ENCODE measurements around the gene ARL15.
"Not testable (repeated sequence)": the region's sequence is repeated elsewhere in the genome, so short reads cannot be mapped to it uniquely, and the experiment has no call there.

ARL15 gene

DNA sequence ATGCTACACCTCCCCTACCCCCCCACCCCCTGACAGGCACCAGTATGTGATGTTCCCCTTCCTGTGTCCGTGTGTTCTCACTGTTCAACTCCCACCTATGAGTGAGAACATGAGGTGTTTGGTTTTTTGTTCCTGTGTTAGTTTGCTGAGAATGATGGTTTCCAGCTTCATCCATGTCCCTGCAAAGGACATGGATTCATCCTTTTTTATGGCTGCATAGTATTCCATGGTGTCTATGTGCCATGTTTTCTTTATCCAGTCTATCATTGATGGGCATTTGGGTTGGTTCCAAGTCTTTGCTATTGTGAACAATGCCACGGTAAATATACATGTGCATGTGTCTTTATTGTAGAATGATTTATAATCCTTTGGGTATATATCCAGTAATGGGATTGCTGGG, 328.1 kb downstream of the ARL15 start:
- DNase-seq (ENCODE audit: low spot score) = not testable (repeated sequence)

DNA sequence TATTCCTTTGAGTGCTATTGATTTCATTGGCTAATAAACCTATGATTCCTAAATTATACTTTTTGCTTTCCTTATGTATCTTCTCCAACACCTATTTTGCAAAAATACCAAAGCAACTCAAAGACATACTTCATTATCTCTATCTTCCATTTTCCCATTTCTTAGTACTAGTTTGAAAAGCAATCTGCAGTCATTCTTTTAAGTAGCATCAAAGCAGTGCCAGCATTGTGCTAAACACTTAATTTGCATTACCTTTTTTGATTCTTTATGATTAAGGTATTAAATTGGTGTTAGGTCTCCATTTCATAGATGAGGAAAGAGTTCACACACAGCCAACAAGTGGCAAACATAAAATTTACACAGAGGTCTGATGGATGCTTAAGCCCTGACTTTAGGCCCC, 330.3 kb downstream of the ARL15 start:
- no peak for DNase-seq (ENCODE audit: low spot score)

DNA sequence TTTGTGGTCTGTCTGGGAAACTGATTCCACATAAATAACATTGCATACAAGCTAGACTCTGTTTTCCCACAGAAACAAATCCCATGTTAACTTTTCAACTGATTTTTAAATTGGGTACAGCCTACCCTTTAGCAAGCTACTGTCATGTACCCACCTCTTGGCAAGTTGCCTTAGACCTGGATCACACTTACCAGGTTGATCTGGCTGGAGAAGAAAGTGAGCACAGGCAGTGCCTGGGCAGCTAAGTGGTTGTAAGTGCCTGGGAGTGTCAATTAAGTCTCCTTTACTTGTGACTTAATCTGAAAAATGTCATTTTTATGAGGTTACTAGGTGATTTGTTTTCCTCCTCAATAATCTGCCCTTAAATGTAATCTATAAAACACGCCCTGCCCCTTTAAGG, 336.4 kb downstream of the ARL15 start:
- no peak for DNase-seq (ENCODE audit: low spot score)

DNA sequence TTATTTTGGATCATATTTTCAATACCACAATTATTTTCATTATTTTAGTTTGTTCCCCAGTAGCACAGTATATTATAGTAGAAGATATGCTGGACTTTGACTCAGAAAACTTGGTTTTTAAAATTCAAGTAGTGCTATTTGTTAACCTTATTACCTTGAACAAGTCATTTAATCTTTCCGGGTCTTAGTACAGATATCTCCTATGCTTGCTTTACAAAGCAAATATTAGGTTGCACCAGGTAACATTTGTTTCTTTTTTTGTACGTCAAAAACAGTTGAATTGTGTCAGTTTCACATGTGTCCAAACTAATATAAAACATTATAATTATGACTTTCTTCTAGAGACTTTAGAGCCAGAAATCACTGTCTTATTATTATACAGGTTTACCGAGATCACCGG, 338.1 kb downstream of the ARL15 start:
- no peak for DNase-seq (ENCODE audit: low spot score)

DNA sequence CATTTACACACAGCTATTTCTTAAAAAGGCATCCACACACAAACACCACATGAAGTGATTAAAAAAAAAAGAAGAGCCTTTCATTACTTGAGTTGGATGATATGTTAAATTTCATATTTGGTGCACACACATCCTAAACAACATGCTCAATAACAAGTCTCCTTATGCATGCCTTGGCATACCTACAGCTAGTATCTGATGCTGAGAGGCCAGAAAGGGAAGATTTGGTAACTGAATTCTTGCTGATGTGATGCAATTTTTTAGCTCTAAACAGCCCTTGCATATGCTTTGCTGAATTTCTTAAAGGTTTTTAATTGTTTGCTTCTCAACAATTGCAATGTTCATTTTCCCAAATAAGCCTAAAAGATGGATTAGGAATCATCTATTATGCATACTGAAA, 338.8 kb downstream of the ARL15 start:
- no peak for DNase-seq (ENCODE audit: low spot score)

DNA sequence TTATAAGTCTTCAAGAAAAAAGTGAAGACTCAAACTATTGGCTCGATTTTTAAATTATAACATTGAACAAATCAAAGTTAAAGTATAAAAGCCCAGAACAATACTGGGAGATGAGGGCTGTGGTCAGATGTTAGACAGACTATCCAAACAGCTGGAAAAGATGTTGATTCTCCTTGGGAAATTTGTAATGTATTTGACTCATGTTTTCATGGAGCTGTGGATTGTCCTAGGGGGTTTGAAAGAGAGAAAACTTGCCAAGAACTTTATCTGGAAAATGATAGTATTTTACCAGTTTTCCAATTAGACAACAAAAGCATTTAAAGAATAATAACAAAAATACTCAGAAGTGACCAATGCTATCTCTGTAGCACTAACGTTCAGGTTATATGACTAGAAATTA, 339.2 kb downstream of the ARL15 start:
- DNase-seq (ENCODE audit: low spot score) = no peak

DNA sequence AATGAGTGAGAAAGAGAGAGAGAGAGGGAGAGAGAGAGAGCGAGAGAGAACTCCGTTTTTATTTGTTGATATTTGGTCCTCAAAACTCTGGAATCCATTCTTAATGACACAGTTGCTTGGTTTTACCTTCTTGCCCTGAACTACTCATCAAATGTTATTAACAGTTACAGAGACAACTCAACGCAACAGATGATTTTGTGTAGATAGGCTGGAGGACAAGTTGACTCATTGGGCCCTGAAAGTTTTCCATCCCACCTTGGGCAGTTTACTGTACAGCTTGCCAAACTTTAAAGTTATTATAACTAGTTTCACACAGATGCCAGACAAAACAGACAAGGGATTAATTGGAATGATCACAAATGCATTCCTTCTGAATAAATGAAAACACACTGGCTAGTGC, 339.9 kb downstream of the ARL15 start:
- DNase-seq (ENCODE audit: low spot score) = no peak

DNA sequence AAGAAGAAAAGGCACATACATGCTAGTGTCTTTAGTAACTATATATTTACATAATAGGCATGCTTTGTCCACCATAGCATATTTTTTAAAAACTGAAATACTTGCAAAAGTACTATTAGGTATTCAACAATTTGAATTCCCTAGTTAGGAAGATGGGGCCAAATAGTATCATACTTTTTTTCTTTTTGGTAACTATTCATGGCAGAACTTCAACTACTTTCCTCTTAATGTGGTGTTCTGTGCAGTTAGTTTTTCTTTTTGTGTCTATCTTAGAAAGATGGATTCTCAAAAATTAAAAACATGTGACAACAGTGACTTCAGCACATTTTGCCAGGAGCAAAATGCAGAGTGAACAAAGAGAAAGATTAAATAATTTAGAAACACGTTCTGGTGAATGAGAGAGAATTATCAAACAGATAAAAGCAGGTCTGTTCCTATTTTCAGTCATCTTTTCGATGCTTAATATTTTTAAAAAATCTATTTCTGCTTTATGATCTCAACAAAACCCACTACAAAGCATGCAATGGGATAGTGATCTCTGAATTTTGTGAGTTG, 341.1 kb downstream of the ARL15 start:
- DNase-seq (ENCODE audit: low spot score) = no peak

DNA sequence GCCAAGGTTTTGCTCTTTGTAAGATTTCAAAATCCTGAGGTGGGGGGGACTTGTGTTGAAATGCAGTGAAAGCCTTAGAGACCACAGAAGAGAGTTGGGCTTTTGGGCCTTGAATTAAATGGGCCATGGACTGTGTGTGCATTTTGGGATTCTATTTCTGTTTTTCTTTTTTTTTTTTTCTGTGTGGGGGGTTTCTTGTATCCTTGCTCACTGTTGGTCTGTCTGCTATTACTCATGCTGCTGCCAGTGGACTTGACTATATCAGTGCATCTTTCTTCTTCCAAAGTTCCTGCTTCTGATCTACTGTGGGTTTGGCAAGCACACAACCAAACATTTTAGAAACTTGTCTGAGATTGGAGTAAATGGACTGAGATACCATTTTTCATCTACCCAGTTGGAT, 344.9 kb downstream of the ARL15 start:
- no peak for DNase-seq (ENCODE audit: low spot score)

DNA sequence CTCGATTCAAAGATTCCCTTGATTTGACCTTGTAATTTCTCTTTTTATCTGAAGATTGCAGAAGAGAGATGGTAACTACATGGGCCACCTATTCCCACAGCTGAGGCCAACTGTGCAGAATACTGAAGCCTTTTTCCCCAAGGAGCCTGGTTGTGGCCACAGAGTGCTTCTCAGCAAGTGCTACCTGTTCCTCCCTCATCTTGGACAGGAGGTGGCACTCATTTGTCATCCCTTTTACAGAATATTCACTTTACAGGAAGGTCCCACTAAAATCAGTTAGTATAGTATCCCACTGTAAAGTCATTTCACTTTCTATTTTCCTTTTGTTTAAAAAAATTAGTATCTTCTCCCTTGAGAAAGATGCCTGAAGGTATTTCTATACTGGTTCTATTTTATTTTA, 346.4 kb downstream of the ARL15 start:
- no peak for DNase-seq (ENCODE audit: low spot score)

DNA sequence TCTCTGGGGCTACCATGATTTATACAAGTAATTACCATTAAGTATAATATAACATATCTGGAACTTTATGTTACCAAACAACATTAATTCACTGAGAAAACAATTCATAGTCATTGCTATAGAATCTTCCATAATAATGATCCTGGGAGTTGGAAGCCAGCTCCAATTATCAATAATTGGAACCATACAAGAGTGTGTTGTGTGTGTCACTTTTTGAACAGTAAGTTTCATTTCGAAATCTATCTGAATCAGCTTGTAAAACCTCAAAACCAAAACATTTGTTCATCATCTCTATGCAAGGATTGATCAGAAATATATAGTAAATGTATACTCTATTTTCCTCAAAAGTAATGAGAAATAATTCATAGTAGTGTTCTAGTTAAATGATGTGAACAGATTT, 348.1 kb downstream of the ARL15 start:
- DNase-seq (ENCODE audit: low spot score) = no peak

DNA sequence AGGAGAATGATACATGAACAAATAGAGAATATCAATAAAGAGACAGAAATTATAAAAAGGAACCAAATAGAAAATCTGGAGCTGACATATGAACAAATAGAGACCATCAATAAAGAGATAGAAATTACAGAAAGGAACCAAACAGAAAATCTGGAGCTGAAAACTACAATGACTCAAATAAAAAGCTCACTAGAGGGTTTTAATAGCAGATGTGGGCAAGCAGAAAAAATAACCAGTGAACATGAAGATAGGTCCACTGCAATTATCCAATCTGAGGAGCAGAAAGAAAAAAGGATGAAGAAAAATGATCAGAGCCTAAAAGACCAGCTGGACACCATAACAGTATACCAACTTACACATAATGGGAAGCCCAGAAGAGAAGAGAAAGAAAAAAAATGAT, 353.7 kb downstream of the ARL15 start:
- DNase-seq (ENCODE audit: low spot score) = no peak

DNA sequence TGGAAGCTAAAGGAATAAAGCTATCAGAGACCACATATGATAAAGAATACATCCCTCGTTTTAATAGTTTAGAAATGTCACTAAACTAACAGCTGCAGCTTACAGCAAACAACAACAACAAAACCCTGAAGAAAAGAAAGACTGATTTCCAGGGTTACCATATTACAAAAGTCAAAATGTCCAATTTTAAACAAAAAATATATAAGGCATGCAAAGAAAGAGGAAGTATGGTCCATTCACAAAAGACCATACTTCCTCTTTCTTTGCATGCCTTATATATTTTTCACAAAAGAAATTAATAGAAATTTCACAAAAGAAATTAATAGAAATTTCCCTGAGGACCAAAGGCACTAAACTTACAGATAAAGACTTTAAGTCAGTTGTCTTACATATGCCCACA, 354.2 kb downstream of the ARL15 start:
- no peak for DNase-seq (ENCODE audit: low spot score)

DNA sequence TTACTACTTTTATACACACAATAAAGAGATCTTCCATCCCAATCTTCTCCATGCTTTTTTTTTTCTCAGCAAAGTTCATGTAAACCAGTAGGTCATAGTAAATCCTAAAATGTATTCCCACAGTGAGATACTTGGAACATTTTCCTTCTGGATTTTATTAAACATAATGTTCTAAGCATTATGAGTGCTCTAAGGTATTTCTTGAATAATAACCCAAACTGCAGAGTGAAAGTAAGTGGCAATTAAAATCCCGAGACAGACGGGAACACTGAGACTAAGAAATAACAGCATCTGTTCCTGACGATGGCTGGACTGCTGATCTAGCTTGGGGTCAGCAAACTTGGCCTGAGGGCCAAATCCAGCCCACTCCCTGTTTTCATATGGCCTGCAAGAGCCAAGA, 359.8 kb downstream of the ARL15 start:
- DNase-seq (ENCODE audit: low spot score) = no peak

DNA sequence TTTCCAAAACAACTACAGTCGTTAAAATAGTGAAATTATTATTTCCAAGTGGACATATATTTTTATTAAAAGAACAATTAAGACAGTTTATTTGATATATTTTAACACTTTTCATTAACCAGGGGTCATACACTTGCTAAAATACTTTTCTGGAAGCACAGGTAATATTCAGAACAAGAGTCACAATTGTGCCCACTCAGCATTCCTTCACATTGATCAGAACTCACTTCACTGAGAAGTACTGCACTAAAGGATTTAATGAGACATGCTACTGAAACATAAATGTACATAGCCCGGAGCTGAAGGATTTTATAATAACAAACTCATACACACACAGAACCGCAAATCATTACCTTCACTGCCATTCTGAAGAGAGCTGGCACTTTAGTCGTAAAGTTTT, 361.8 kb downstream of the ARL15 start:
- DNase-seq (ENCODE audit: low spot score) = no peak

DNA sequence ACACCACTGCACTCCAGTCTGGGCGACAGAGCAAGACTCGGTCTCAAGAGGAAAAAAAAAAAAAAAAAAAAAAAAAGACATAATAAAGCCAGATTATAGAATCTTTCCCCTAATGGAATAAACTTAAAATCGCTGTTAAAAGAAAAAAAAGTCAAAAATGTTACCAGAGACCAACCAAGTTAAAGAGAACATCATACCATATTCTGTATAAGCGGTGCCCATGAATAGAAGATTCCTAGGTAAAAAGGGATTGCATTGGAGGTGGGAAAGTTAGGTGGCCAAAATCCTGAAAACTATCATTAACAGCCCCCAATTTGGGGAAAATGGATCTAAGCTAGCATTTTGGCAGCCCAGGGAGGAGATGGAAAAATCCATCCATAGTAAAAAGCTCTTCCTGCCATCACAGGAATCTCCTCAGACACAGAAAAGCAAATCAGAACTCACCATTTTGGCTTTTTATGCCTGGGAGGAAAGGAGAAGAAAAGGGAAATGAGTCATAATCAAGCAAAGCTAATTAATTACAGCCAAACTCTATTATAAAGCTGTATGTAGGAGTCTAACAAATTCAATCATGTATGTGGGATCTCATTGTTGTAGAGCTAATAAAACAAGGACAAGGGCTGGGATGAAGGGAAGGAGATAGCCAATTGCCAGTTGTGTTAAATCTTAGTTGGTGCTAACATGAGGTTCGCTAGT, 363.8 kb downstream of the ARL15 start:
- DNase-seq (ENCODE audit: low spot score) = no peak

DNA sequence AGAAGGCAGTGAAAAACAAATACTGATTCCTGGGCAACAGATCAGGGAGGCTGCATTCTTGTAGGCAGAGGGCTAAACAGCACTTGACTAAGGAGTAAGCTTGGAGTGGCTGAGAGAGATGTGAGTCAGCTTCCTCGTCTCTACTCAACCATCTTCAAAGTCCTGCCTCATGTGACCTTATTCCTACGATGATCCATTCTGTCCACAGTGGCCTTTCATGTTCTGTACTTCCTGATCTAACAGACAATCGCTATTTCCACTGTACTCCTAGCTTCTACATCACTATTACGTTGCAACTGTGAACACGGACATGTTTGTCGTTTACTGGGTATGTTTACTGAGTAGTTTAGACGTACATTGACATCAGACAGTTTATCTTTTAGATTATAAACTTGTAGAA, 365.4 kb downstream of the ARL15 start:
- DNase-seq (ENCODE audit: low spot score) = no peak

DNA sequence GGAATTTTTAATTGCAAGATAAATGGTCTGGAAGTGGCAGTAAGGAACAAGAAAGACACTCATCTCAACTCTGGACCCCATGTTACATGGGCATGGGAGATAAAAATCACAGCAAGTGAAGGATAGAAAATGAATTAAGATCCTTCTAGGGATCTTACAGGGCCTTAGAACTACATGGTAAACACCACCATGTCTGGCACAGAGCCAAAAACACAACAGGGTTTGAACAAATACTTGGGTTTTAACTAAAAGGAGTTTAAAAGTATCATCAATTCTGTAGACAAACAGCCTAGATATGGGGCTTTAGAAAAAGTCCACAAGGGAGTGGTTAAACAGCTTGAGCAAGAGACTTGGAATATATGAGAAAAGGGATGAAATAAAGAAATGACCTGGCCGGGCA, 366.4 kb downstream of the ARL15 start:
- no peak for DNase-seq (ENCODE audit: low spot score)

DNA sequence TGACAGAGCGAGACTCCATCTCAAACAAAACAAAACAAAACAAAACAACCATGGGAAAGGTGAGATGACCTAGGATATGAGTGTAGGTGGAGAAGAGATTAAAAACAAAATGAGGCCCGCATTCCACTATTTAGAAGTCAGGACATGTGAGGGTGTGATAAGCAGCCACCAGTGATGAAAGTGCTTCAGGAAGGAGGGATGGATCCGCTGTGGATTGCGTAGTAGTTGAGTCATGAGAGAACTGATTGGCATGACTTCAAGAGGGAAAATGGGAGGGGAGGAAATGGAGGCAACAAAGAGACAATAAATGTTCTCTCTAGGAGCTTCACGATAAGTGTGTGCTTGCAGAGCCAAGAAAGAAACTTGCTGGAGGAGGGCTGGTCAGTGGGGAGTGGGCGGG, 367.6 kb downstream of the ARL15 start:
- no peak for DNase-seq (ENCODE audit: low spot score)

DNA sequence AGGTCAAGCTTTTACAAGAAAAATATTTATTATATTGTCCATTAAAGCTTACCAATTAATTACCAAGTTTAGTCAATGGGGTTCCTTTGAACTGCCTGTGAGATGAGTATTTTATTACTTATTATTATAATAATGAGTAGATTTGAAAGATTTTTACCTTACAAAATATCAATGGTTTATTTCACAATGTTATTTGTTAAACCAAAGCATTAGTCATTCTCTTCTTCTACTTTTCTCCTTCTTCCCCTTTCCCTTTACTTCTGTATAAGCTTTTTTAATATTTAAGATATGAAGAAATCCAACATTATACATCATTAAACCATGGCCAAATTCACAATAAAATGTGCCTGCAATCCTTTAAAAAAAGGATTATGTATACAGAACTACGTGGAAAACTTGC, 369.5 kb downstream of the ARL15 start:
- no peak for DNase-seq (ENCODE audit: low spot score)

DNA sequence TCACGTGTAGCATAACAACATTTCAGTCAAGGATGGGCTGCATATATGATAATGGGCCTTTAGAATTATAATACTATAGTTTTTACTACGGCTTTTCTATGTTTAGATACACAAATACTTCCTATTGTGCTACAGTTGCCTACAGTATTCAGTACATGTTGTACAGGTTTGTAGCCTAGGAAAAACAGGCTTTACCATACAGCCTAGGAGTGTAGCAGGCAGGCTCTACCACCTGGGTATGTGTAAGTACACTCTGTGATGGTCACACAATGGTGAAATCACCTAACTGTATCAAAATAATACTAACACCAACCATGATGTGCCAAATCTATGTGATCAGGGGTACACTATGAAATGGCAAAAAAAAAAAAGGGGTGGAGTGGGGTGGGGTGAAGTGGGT, 372.9 kb downstream of the ARL15 start:
- no peak for DNase-seq (ENCODE audit: low spot score)

DNA sequence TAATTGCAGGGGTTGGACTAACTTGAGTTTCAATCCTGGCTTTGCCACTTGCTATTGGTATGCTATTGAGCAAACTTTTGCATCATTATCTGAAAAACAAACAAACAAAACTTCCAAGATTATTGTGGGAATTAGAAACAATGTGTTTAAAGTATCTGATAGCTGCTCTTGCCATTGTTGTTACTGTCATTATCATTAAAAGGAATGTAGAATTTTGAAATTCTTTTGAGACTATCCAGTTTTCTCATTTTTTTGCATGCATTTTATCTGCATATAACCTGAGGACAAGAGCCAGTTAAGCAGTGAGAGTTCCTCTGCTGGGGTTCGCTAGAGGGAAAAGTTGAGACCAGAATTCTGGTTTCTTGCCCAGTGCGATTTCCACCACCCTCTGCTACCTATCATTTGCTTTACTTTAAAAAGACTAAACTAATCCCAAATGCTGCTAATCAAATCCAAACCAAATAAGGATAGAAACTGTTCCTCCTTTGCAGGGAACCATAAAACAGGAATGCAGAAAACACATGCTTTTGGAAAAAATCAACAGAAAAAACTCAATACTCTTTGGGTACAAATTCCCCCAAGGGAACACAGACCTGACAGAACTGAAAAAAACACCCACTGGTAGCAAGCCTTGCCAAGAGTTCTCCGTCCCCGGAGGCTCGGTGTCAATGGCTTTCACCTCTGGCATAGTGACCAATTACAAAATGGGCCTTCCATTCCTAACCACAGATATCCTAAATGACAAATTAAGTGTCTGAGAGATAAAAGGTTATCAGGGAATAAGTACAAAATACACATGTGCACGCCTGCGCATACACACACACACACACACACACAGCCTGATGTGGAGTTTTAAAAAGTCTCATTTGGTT, 373.7 kb downstream of the ARL15 start:
- DNase-seq (ENCODE audit: low spot score) = no peak

DNA sequence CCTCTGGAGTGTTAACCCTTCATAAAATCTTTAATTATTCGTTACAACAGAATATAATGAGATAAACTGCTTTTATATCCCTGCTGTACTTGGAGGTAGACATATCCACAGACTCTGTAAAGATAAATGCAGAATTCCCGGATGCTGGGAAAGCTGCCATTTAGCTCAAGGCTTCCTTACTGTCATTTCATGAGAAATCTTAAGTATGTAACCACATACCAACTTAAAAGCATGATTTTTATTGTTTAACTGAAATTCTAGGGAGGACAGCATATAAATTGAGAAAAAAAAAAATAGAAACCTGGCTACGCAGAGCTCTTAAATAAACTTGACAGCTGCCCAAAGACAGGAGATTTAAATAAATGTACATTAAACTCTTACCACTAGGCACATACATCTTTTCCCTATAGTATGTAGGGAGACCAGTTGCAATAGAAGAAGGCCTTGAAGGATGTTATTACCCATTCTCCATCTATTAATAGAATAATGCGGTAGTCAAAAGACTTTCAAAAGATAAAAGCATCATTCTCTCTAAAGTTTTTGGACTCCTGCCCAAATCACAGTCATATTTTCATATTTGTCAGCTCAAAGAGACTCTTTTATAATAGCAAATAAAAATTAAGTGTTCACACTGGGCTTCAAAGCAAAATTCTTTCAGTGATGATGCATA, 376.1 kb downstream of the ARL15 start:
- DNase-seq (ENCODE audit: low spot score) = no peak
